SW480 (cell line): Measurements from ENCODE around the gene PITRM1.

Experiments used
- DNase-seq: peaks from one replicate; pipeline ENCODE4 v3.0.0-alpha.2; 2016; ENCODE audit warnings: low spot score

The PITRM1 gene

GRCh38 chr10:3167611-3168330 lies 4.8 kb downstream of the PITRM1 start:
- DNase-seq: no peak

GRCh38 chr10:3166496-3167290 lies 5.9 kb downstream of the PITRM1 start:
- DNase-seq: no peak

- no peak for DNase-seq
These were observed 7.4 kb downstream of the PITRM1 start for GRCh38 chr10:3165196-3165595.

GRCh38 chr10:3163879-3164278 lies 8.7 kb downstream of the PITRM1 start:
- no peak for DNase-seq

GRCh38 chr10:3162533-3162932 lies 10.0 kb downstream of the PITRM1 start:
- DNase-seq: no peak

GRCh38 chr10:3159152-3159551 lies 13.4 kb downstream of the PITRM1 start:
- DNase-seq: no peak

GRCh38 chr10:3154666-3155065 lies 17.9 kb downstream of the PITRM1 start:
- no peak for DNase-seq

- no peak for DNase-seq
These were observed 20.0 kb downstream of the PITRM1 start for GRCh38 chr10:3152566-3152935.

- no peak for DNase-seq
These were observed 20.6 kb downstream of the PITRM1 start for GRCh38 chr10:3151889-3152565.

GRCh38 chr10:3150961-3151360 lies 21.6 kb downstream of the PITRM1 start:
- DNase-seq: no peak

- no peak for DNase-seq
These were observed 22.2 kb downstream of the PITRM1 start for GRCh38 chr10:3150366-3150765.

- no peak for DNase-seq
These were observed 22.7 kb downstream of the PITRM1 start for GRCh38 chr10:3149918-3150317.

- DNase-seq: no peak
These were observed 23.6 kb downstream of the PITRM1 start for GRCh38 chr10:3148994-3149393.

- no peak for DNase-seq
These were observed 24.5 kb downstream of the PITRM1 start for GRCh38 chr10:3148041-3148440.

- no peak for DNase-seq
These were observed 25.3 kb downstream of the PITRM1 start for GRCh38 chr10:3147117-3147820.

- DNase-seq: no peak
These were observed 26.3 kb downstream of the PITRM1 start for GRCh38 chr10:3146289-3146688.

- DNase-seq: no peak
These were observed 27.2 kb downstream of the PITRM1 start for GRCh38 chr10:3145366-3145765.

- DNase-seq: no peak
These were observed 28.7 kb downstream of the PITRM1 start for GRCh38 chr10:3143791-3144434.

GRCh38 chr10:3143366-3143765 lies 29.2 kb downstream of the PITRM1 start:
- no peak for DNase-seq

GRCh38 chr10:3142146-3142875 lies 30.3 kb downstream of the PITRM1 start:
- DNase-seq: no peak

- no peak for DNase-seq
These were observed 31.1 kb downstream of the PITRM1 start for GRCh38 chr10:3141351-3142005.
